Gastroesophageal sphincter (tissue), 3 donors: Measurements from ENCODE around the gene MFSD6L.

Source experiments
- CTCF ChIP-seq, 4 experiments: fragments of 200-600 bp in 2 of 4; fragments of 450-650 bp in 2 of 4; sonication (generic) in 1 of 4; IDR thresholded peaks; one replicate each; pipeline ENCODE4 v1.5.1; 2017 to 2019; ENCODE audit warnings: antibody characterized with exemption in 4 of 4, mild to moderate bottlenecking in 2 of 4, moderate library complexity in 2 of 4
- POLR2A ChIP-seq, 2 donors: fragments of 450-650 bp; IDR thresholded peaks; one replicate each; pipeline ENCODE4 v1.6.1; 2017; ENCODE audit warnings: antibody characterized with exemption in 2 of 2, mild to moderate bottlenecking in 2 of 2, moderate library complexity in 1 of 2
- POLR2AphosphoS5 ChIP-seq: sonication (generic); formaldehyde crosslinking; IDR thresholded peaks from one replicate; pipeline ENCODE4 v1.6.1; 2017; ENCODE audit warnings: antibody characterized with exemption

- TF ChIP-seq CTCF (IDR thresholded peaks at IDR 0.05) (no peak), POLR2A (IDR thresholded peaks at IDR 0.05) (no peak), POLR2AphosphoS5 (no peak)
These were observed 45.4 kb upstream of the MFSD6L start for GRCh38 chr17:8844229-8845218.
